Vagina (tissue), 2 donors: ENCODE measurements around the gene ARTN. TPM values are rescaled to one million over a fixed set of nuclear protein-coding genes. Genes with fewer than 3 reads are reported as not detected.
A peak's percentile ranks its signal among the peaks of the same experiment; 100 is the strongest.

Source experiments
- DNase-seq, 2 donors: peaks; one replicate each; pipeline ENCODE4 v3.0.0-alpha.2; 2017; ENCODE audit errors: extremely low spot score in 2 of 2
- H3K27ac ChIP-seq: fragments of 200-600 bp; sonication (generic); one replicate; pipeline ENCODE4 v1.5.1; 2019
- H3K27me3 ChIP-seq: fragments of 200-600 bp; sonication (generic); one replicate; pipeline ENCODE4 v1.5.1; 2019
- H3K36me3 ChIP-seq, 2 donors: fragments of 200-600 bp; sonication (generic); one replicate each; pipeline ENCODE4 v1.5.1; 2017 to 2019
- H3K4me1 ChIP-seq: fragments of 200-600 bp; sonication (generic); one replicate; pipeline ENCODE4 v1.5.1; 2019
- H3K4me3 ChIP-seq, 2 donors: fragments of 200-600 bp; sonication (generic); 1 replicate in 1 of 2; 2 replicates in 1 of 2; pipeline ENCODE4 v1.5.1; 2016 to 2019
- H3K9me3 ChIP-seq: fragments of 200-600 bp; sonication (generic); one replicate; pipeline ENCODE4 v1.5.1; 2019
- CTCF ChIP-seq, 3 experiments: fragments of 450-650 bp in 2 of 3; fragments of 200-600 bp in 1 of 3; sonication (generic) in 1 of 3; IDR thresholded peaks; one replicate each; pipeline ENCODE4 v1.5.1; 2017 to 2019; ENCODE audit warnings: antibody characterized with exemption in 3 of 3, mild to moderate bottlenecking in 2 of 3, moderate library complexity in 2 of 3
- POLR2A ChIP-seq, 2 donors: fragments of 450-650 bp; IDR thresholded peaks; one replicate each; pipeline ENCODE4 v1.6.1; 2017; ENCODE audit warnings: antibody characterized with exemption in 2 of 2, mild to moderate bottlenecking in 2 of 2, moderate library complexity in 2 of 2
- POLR2AphosphoS5 ChIP-seq, 2 donors: sonication (generic); formaldehyde crosslinking; IDR thresholded peaks; one replicate each; pipeline ENCODE4 v1.9.0; 2017; ENCODE audit warnings: antibody characterized with exemption in 2 of 2, mild to moderate bottlenecking in 2 of 2, low read depth in 1 of 2; ENCODE audit not compliant: insufficient read depth in 1 of 2
- intact Hi-C: fragments of 100-400 bp; cut with DNase I; formaldehyde crosslinking; loops from one replicate; pipeline ENCODE4 v1.15.1; 2023
- total RNA-seq: library from RNA; depleted of rRNA; stranded (reverse); fragments of >200 nt; gene quantifications from one replicate; pipeline ENCODE4 v1.2.3, GENCODE V29; 2016

Gene ARTN
- total RNA-seq, 1 donor from 2014 or later, result 17.4 TPM

- intact Hi-C loops, result no loop called here
- Histone ChIP-seq H3K36me3 (peaks cover 0 to under 1% of the 10 kb centered on the region in 2 donors), H3K9me3 (no peaks in the 10 kb centered on the region), H3K4me1 (no peaks in the 10 kb centered on the region), H3K27ac (no peak overlapping the region), H3K27me3 (no peaks in the 10 kb centered on the region), H3K4me3 (no peak overlapping the region)
- no peak for DNase-seq
- TF ChIP-seq POLR2AphosphoS5 (IDR thresholded peaks at IDR 0.05; ENCODE audit: insufficient read depth in 1 of 2, low read depth in 1 of 2), result no peak
- TF ChIP-seq CTCF (IDR thresholded peaks at IDR 0.05), result no peak
- TF ChIP-seq POLR2A (IDR thresholded peaks at IDR 0.05), result no peak
Observed at GRCh38 chr1:43904660-43905551, 28.7 kb upstream of the ARTN start.

- TF ChIP-seq POLR2A (IDR thresholded peaks at IDR 0.05) (no peak), CTCF (IDR thresholded peaks at IDR 0.05) (no peak), POLR2AphosphoS5 (IDR thresholded peaks at IDR 0.05; ENCODE audit: insufficient read depth in 1 of 2, low read depth in 1 of 2) (no peak)
- Histone ChIP-seq H3K4me3 (no peak overlapping the region), H3K9me3 (no peaks in the 10 kb centered on the region), H3K27ac (no peak overlapping the region), H3K27me3 (no peaks in the 10 kb centered on the region), H3K4me1 (peaks cover 17% of the 10 kb centered on the region), H3K36me3 (no peaks in the 10 kb centered on the region)
- DNase-seq, result no peak
- intact Hi-C loops, result no loop called here
Observed at GRCh38 chr1:43908226-43908625, 25.4 kb upstream of the ARTN start.

GRCh38 chr1:43908858-43909257 lies 24.7 kb upstream of the ARTN start:
- Histone ChIP-seq H3K27ac (no peak overlapping the region), H3K4me3 (no peak overlapping the region), H3K9me3 (no peaks in the 10 kb centered on the region), H3K4me1 (peaks cover 23% of the 10 kb centered on the region), H3K36me3 (no peaks in the 10 kb centered on the region), H3K27me3 (no peaks in the 10 kb centered on the region)
- intact Hi-C loops, result no loop called here
- TF ChIP-seq POLR2AphosphoS5 (IDR thresholded peaks at IDR 0.05; ENCODE audit: insufficient read depth in 1 of 2, low read depth in 1 of 2) (no peak), CTCF (IDR thresholded peaks at IDR 0.05) (no peak), POLR2A (IDR thresholded peaks at IDR 0.05) (no peak)
- DNase-seq, result no peak

DNA sequence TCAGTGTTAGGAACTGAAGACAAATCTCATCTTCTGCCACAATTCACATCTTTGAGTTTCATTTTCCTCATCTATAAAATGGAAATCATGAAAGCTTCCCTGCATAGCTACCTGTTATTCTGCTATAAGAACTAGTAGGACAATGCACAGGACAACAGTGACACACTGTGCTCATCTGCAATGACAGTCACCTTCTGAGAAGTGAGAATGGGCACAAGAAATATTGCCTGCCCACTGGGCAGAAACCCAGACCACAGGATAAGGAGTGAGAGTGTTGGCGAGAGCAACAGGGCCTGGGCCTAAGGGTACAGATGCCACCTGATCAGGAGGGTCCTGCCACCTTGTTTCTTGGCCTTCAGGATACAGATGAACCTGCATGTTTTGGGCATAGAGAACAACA lies 23.3 kb upstream of the ARTN start:
- no peak for DNase-seq
- intact Hi-C loops, result no loop called here
- Histone ChIP-seq H3K4me3 (no peak overlapping the region), H3K27me3 (no peaks in the 10 kb centered on the region), H3K9me3 (no peaks in the 10 kb centered on the region), H3K27ac (no peak overlapping the region), H3K4me1 (peaks cover 35% of the 10 kb centered on the region), H3K36me3 (no peaks in the 10 kb centered on the region)
- no peak for TF ChIP-seq CTCF (IDR thresholded peaks at IDR 0.05)
- no peak for TF ChIP-seq POLR2A (IDR thresholded peaks at IDR 0.05)
- no peak for TF ChIP-seq POLR2AphosphoS5 (IDR thresholded peaks at IDR 0.05; ENCODE audit: insufficient read depth in 1 of 2, low read depth in 1 of 2)

DNA sequence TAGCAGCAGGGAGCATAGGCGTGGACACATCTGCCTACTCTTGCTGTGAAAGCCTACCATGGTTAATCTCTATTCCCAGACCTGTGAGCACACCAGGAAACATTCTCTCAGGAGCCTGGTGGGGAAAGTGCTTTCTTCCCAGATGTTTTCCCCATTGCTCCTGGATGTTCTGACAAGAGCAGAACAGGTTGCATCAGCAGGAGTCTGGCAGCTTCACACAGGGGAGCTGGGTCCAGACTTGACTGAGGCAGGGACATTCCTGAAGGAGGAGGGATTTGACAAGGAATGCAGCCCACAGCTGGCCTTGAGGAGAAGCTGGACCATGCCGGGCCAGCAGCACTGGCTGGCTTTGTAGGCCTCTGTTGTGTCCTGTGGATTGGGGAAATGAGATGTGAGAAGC lies 21.0 kb upstream of the ARTN start:
- no peak for TF ChIP-seq POLR2A (IDR thresholded peaks at IDR 0.05)
- TF ChIP-seq CTCF (IDR thresholded peaks at IDR 0.05), result no peak
- TF ChIP-seq POLR2AphosphoS5 (IDR thresholded peaks at IDR 0.05; ENCODE audit: insufficient read depth in 1 of 2, low read depth in 1 of 2), result peak in 1 of 2 donors; percentile 30
- Histone ChIP-seq H3K27me3 (no peaks in the 10 kb centered on the region), H3K36me3 (no peaks in the 10 kb centered on the region), H3K27ac (no peak overlapping the region), H3K4me3 (no peak overlapping the region), H3K9me3 (no peaks in the 10 kb centered on the region), H3K4me1 (peaks cover 35% of the 10 kb centered on the region)
- no peak for DNase-seq
- intact Hi-C loops, result no loop called here
